Type B pancreatic cell (in vitro differentiated cells): ENCODE results near the gene GFOD1. TPM values are rescaled to one million over a fixed set of nuclear protein-coding genes. Genes with fewer than 3 reads are reported as not detected.

Source experiments
- DNase-seq: peaks from one replicate; pipeline ENCODE4 v3.0.0; 2021; ENCODE audit warnings: mixed read lengths; ENCODE audit not compliant: unreplicated experiment; ENCODE audit errors: extremely low spot score
- H3K27ac Mint-ChIP-seq: 2 replicates; pipeline ENCODE4 v1.8.0; 2021; ENCODE audit warnings: mild to moderate bottlenecking, mixed read lengths
- H3K27me3 Mint-ChIP-seq: 2 replicates; pipeline ENCODE4 v1.8.0; 2021; ENCODE audit warnings: mixed read lengths
- H3K36me3 Mint-ChIP-seq: 2 replicates; pipeline ENCODE4 v1.8.0; 2021; ENCODE audit warnings: mixed read lengths
- H3K4me1 Mint-ChIP-seq: one replicate; pipeline ENCODE4 v1.8.0; 2021; ENCODE audit warnings: mixed read lengths; ENCODE audit not compliant: unreplicated experiment
- H3K4me3 Mint-ChIP-seq: 2 replicates; pipeline ENCODE4 v1.8.0; 2021; ENCODE audit warnings: mild to moderate bottlenecking, mixed read lengths
- H3K9me3 Mint-ChIP-seq: 2 replicates; pipeline ENCODE4 v1.8.0; 2021; ENCODE audit warnings: mixed read lengths
- total RNA-seq: library from RNA; stranded (reverse); gene quantifications from 2 replicates; pipeline ENCODE4 v1.2.1, GENCODE V29; 2021; ENCODE audit warnings: low replicate concordance
- TF ChIP-seq, protein P1 (sequence below): fragments of 200-600 bp; sonication (generic); conservative IDR thresholded peaks from 2 replicates; pipeline ENCODE4 v1.5.0; 2021; ENCODE audit warnings: antibody characterized with exemption, mild to moderate bottlenecking

GFOD1 gene
- total RNA-seq, 1 donor from 2014 or later = 4.8 TPM

DNA sequence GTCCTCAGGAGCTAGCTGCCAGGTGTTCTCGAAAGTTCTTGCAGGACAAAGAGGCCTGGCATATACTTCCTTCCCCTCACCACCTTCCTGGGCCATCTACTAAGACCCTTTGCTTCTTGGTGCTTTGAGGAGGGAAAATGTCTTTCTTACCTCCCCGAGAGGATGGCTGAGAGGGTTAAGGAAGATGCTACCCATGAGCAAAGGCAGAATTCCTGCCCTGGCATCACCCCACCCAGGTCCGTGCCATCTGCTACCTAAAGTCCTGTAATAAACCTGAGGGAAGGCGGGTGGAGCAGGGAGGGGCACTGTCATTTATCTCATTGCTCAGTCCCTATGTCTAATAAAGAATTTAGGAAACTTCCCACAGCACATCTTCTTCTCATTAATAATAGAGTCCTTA, 16.2 kb downstream of the GFOD1 start:
- Mint-ChIP-seq H3K4me3 (no peak overlapping the region), H3K4me1 (no peaks in the 10 kb centered on the region), H3K36me3 (peaks cover 4% of the 10 kb centered on the region), H3K27me3 (no peaks in the 10 kb centered on the region), H3K9me3 (peaks cover 6% of the 10 kb centered on the region), H3K27ac (no peak overlapping the region)
- TF ChIP-seq, protein P1, sequence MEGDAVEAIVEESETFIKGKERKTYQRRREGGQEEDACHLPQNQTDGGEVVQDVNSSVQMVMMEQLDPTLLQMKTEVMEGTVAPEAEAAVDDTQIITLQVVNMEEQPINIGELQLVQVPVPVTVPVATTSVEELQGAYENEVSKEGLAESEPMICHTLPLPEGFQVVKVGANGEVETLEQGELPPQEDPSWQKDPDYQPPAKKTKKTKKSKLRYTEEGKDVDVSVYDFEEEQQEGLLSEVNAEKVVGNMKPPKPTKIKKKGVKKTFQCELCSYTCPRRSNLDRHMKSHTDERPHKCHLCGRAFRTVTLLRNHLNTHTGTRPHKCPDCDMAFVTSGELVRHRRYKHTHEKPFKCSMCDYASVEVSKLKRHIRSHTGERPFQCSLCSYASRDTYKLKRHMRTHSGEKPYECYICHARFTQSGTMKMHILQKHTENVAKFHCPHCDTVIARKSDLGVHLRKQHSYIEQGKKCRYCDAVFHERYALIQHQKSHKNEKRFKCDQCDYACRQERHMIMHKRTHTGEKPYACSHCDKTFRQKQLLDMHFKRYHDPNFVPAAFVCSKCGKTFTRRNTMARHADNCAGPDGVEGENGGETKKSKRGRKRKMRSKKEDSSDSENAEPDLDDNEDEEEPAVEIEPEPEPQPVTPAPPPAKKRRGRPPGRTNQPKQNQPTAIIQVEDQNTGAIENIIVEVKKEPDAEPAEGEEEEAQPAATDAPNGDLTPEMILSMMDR = no peak
- no peak for DNase-seq

DNA sequence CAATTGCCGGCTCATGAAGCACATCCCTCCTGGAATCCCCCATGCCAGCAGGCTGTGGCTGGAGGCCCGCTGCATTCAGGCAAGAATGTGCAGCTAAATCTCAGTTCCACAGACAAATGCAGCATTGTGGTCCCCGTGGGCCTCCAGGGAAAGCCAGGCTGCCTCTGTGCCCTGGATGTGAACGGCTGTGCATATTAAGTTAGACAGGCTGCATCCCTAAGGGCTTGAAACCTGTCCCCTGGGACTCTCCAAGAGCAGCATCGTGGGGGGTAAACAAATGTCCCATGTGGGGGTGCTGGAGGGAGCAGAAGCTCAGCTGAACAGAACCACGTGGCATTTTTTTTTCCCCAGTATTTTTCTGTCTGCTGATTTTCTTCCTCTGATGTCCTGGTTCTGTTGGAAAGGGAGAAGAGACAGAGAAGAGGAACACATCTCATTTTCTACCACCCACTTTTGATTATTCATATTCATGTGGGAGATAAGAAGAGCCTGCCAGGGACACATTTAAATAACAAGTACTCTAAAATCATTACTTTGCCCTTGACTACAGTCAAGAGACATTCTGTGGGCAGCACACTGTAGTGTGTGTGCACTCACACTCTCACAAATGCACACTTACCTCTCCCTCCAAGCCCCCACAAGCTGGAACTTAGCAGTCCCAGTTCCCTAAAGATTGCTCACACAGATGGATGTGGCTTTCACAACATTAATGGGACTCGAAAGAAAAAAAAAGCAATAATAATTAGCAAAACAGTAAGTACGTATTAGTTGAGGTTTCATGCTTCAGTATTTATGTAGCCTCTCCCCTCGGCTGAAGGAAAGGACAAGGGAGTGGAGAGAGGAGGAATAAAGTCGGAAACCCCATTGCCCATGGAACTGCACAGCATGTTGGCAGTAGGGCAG, 16.9 kb downstream of the GFOD1 start:
- H3K36me3 Mint-ChIP-seq = peaks cover 4% of the 10 kb centered on the region
- no peak for DNase-seq
- no peaks in the 10 kb centered on the region for H3K27me3 Mint-ChIP-seq
- H3K9me3 Mint-ChIP-seq = peaks cover 6% of the 10 kb centered on the region
- H3K4me1 Mint-ChIP-seq = no peaks in the 10 kb centered on the region
- TF ChIP-seq, protein P1 = no peak
- no peak overlapping the region for H3K4me3 Mint-ChIP-seq
- no peak overlapping the region for H3K27ac Mint-ChIP-seq

DNA sequence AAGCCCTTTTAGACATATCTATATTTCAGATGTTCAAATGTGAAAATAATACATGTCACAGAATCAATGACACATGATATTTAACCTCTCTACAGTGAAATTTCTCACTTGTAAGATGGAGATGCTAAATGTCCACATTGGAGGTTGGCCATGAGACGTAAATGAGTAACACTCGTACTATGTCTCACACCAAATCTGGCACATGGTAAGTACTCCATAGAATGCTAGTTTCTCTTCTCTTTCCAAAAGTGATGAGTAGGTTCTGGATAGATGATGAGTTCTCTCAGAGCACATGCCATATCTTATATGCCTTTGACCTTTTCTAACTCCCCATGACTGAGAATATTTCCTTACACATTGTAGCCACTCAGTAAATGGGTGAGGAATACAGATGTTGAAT, 17.7 kb downstream of the GFOD1 start:
- Mint-ChIP-seq H3K4me3 (no peak overlapping the region), H3K27me3 (no peaks in the 10 kb centered on the region), H3K27ac (no peak overlapping the region), H3K4me1 (no peaks in the 10 kb centered on the region), H3K9me3 (peaks cover 6% of the 10 kb centered on the region), H3K36me3 (peaks cover 4% of the 10 kb centered on the region)
- no peak for DNase-seq
- TF ChIP-seq, protein P1 = no peak

DNA sequence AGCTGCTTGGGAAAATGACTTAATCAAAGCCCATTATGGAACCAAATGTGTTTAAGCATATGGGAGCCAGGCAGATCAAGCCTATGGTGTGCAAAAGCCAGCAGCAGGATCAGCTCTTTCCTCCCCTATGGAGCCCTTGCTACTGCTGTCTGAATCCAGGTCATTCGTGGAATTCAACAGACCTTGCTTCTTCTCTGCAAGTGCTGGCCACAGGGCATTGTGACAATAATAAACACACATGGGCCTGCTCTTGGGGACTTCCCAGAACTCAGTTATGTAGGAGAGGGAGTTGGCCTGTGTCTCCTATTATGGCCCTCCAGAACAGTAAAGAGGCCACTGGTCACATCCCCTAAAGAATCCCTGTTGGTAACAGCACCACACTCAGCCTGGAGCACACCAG, 18.6 kb downstream of the GFOD1 start:
- H3K27ac Mint-ChIP-seq = no peak overlapping the region
- TF ChIP-seq, protein P1 = no peak
- peaks cover 6% of the 10 kb centered on the region for H3K9me3 Mint-ChIP-seq
- peaks cover 4% of the 10 kb centered on the region for H3K36me3 Mint-ChIP-seq
- H3K4me3 Mint-ChIP-seq = no peak overlapping the region
- no peak for DNase-seq
- no peaks in the 10 kb centered on the region for H3K4me1 Mint-ChIP-seq
- no peaks in the 10 kb centered on the region for H3K27me3 Mint-ChIP-seq

DNA sequence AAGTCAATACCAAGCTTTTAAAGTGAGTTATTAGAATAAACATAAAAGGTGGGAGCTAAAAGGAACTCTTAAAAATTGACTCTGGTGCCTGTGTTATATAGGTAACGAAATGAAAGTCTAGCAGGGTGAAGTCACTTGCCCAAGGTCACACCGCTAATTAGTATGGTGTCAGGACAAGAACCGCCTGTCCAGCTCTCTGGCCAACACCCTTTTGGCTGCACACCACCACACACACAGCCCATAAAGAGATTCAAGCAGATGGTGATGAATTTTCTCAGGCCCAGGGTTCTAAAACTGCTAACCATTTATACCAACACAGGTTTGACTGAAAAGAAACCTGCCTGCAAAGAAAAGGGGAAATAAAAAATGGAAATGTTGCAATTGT, 20.2 kb downstream of the GFOD1 start:
- no peak overlapping the region for H3K4me3 Mint-ChIP-seq
- DNase-seq = no peak
- peaks cover 7% of the 10 kb centered on the region for H3K4me1 Mint-ChIP-seq
- no peak overlapping the region for H3K27ac Mint-ChIP-seq
- H3K9me3 Mint-ChIP-seq = peaks cover 6% of the 10 kb centered on the region
- peaks cover 4% of the 10 kb centered on the region for H3K36me3 Mint-ChIP-seq
- peaks cover 3% of the 10 kb centered on the region for H3K27me3 Mint-ChIP-seq
- TF ChIP-seq, protein P1 = no peak
